ENCODE results near the gene PLA2G4C. TPM values are rescaled to one million over a fixed set of nuclear protein-coding genes. Genes with fewer than 3 reads are reported as not detected.
A peak's percentile ranks its signal among the peaks of the same experiment; 100 is the strongest.

Gene PLA2G4C
- total RNA-seq, 1 experiment from 2014 or later: 1.7 TPM

DNA sequence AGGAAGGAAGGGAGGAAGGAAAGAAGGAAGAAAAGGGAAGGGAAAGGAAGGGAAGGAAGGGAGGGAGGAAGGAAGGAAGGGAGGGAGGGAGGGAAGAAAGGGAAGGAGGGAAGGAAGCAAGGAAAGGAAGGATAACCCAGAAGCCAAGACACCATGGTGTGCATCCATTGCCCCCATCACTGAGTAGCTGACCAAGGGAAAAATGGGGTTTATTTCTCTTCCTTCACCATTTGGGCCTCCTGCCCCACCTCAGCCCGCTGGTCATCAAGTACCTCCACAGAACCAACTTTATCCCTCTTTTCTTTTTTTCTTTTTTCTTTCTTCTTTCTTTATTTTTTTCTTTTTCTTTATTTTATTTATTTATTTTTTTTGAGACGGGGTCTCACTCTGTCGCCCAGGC, 87.1 kb downstream of the PLA2G4C start:
- DNase-seq (ENCODE audit: low read depth, low spot score): no peak
- in situ Hi-C loops (cut with HindIII; ENCODE audit: low pct_unique_long_range_greater_than_20kb, low sequenced_read_pairs): no loop called here

DNA sequence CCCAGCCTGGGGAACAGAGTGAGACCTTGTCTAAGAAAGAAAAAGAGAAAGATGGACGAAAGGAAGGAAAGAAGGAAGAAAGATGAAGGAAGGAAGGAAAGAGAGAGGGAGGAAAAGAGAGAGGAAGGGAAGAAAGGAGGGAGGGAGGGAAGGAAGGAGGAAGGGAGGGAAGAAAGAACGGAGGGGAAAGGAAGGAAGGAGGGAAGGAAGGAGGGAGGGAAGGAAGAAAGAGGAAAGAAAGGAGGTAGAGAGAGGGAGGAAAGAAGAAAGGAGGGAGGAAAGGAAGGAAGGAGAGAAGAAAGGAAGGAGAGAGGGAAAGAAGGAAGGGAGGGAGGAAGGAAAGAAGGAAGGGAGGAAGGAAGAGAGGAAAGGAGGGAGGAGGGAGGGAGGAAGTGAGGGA, 87.6 kb downstream of the PLA2G4C start:
- no peak for DNase-seq (ENCODE audit: low read depth, low spot score)
- in situ Hi-C loops (cut with HindIII; ENCODE audit: low pct_unique_long_range_greater_than_20kb, low sequenced_read_pairs): no loop called here

- no peak for DNase-seq (ENCODE audit: low read depth, low spot score)
- in situ Hi-C loops (cut with HindIII; ENCODE audit: low pct_unique_long_range_greater_than_20kb, low sequenced_read_pairs): no loop called here
These were observed 89.9 kb downstream of the PLA2G4C start for GRCh38 chr19:48020686-48021085.

GRCh38 chr19:48010932-48011758, 99.5 kb downstream of the PLA2G4C start:
- DNase-seq (ENCODE audit: low read depth, low spot score): no peak
- in situ Hi-C loops (cut with HindIII; ENCODE audit: low pct_unique_long_range_greater_than_20kb, low sequenced_read_pairs): no loop called here

DNA sequence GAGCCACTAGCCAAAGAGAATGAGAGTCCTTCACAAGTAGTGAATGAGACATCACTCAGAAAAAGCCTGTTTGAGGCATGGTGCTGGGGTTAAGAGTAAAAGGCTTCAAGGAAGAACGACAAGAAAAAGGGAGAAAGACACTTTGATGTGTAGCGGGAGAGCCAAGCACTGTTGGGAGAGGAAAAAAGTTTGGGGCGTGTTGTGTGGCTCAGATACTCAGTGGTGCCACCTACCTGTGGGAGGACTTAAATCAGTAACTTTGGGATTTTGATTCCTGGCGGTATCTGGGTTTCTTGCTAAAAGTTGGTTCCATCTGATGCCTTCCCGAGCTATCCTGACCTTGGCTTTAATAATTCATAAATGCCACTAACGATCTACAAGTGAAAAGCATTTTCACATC, 103.9 kb downstream of the PLA2G4C start:
- in situ Hi-C loops (cut with HindIII; ENCODE audit: low pct_unique_long_range_greater_than_20kb, low sequenced_read_pairs): no loop called here
- DNase-seq (ENCODE audit: low read depth, low spot score): peak; percentile 48

- in situ Hi-C loops (cut with HindIII; ENCODE audit: low pct_unique_long_range_greater_than_20kb, low sequenced_read_pairs): no loop called here
- DNase-seq (ENCODE audit: low read depth, low spot score): no peak
These were observed 106.4 kb downstream of the PLA2G4C start for GRCh38 chr19:48004236-48004635.

DNA sequence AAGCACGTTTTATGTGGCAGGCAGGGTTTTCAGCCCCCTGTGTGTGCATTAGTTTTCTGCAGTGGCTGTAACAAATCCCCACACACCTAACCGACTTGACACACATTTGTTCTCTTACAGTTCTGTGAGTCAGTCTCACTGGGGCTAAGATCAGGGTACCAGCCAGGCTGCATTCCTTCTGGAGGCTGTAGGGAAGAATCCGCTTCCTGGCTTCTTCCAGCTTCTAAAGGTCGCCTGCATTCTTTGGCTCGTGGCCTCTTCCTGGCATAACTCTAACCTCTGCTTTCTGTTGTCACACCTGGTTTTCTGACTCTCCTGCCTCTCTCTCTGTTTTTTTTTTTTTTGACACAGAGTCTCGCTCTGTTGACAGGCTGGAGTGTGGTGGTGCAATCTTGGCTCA, 109.8 kb downstream of the PLA2G4C start:
- DNase-seq (ENCODE audit: low read depth, low spot score): no peak
- in situ Hi-C loops (cut with HindIII; ENCODE audit: low pct_unique_long_range_greater_than_20kb, low sequenced_read_pairs): no loop called here

DNA sequence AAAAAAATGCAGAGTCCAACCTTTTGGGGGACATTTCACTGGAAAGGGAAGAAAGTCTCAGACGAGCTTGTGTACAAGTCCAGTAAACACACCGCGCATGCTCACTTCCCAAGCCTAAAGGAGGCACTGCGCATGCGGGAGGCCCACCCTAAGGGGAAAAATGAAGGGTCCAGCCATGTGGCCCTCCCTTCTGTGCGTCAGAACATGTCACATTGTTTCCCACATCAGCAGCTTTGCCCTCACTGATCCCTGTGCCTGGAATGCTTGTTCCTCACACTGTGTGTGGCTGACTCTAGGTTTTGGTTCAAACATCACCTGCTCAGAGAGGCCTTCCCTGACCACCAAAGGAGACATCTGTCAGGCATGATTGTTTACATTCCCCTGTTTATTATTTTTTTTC, 111.8 kb downstream of the PLA2G4C start:
- in situ Hi-C loops (cut with HindIII; ENCODE audit: low pct_unique_long_range_greater_than_20kb, low sequenced_read_pairs): no loop called here
- no peak for DNase-seq (ENCODE audit: low read depth, low spot score)

Other genes with a start within 250 kb of the PLA2G4C start
- gene SULT2A1, start 224.5 kb downstream of the PLA2G4C start, total RNA-seq (2014; rRNA removed; shearing (Covaris generic)): 0.16 and 0.21 TPM in 2 replicates
- gene BSPH1, start 118.6 kb downstream of the PLA2G4C start, total RNA-seq (2014; rRNA removed; shearing (Covaris generic)): not detected in 2 replicates
- gene ELSPBP1, start 116.2 kb downstream of the PLA2G4C start, total RNA-seq (2014; rRNA removed; shearing (Covaris generic)): 7.3 and 8.6 TPM in 2 replicates
- not detected in 2 replicates for gene CABP5, start 66.7 kb downstream of the PLA2G4C start, total RNA-seq (2014; rRNA removed; shearing (Covaris generic))
- 31.8 and 36.1 TPM in 2 replicates for gene LIG1, start 59.5 kb upstream of the PLA2G4C start, total RNA-seq (2014; rRNA removed; shearing (Covaris generic))
- gene ZSWIM9, start 59.9 kb upstream of the PLA2G4C start, total RNA-seq (2014; rRNA removed; shearing (Covaris generic)): 1.3 and 1.8 TPM in 2 replicates
- gene CARD8, start 145.1 kb upstream of the PLA2G4C start, total RNA-seq (2014; rRNA removed; shearing (Covaris generic)): 12.5 and 17.3 TPM in 2 replicates
- gene ZNF114, start 159.3 kb upstream of the PLA2G4C start, total RNA-seq (2014; rRNA removed; shearing (Covaris generic)): 26.5 and 29.8 TPM in 2 replicates
- 184 and 193 TPM in 2 replicates for gene EMP3, start 214.7 kb upstream of the PLA2G4C start, total RNA-seq (2014; rRNA removed; shearing (Covaris generic))